ENCODE measurements around the gene LRRC14B. TPM values are rescaled to one million over a fixed set of nuclear protein-coding genes. Genes with fewer than 3 reads are reported as not detected.

Gene LRRC14B
- total RNA-seq, 2 experiments from 2014 or later = 0.17 TPM; not detected in 1

- Mint-ChIP-seq H3K9me3 (no peaks in the 10 kb centered on the region), H3K4me1 (no peaks in the 10 kb centered on the region), H3K27ac (no peak overlapping the region), H3K36me3 (ENCODE audit: low read depth) (no peaks in the 10 kb centered on the region), H3K27me3 (no peaks in the 10 kb centered on the region), H3K4me3 (no peak overlapping the region)
- no peak for DNase-seq
- ChIA-PET POLR2A (no interaction called here), CTCF (no interaction called here)
Observed at GRCh38 chr5:154826-155225, 36.5 kb upstream of the LRRC14B start.

DNA sequence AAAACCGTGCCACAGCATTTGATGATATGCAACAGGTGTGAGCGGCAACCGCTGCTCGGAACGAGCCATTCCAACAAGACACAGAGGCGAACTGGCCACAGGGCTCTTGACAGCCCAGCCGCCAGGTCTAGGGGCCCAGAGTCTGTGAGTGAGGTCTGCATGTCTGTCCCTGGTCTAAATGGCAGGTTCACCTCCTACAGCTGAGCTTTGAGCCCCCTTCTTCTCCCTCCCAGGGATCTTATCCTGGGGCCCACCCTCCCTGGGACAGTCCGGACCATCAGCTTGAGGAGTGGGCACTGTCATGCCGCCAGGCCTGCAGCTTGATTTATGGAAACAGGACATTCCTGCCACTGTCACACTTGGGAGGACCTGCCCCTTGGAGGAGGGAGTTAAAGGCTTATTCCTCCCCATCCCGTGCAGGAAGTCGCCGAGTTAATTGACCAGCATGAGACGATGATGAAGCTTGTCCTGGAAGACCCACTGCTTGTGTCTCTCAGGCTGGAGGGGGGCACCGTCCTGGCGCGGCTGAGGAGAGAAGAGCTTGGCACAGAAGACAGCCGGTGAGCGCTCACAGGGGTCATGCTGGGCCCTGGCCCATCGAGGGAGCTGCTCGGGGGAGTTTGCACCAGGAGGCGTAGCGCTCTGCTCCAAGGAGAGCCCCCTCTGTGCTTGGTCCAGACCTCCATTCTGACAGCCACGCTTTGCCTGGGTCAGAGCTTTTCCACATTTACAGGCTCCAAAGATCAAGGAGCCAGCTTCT is 35.5 kb upstream of the LRRC14B start:
- H3K4me3 Mint-ChIP-seq = no peak overlapping the region
- no peak for DNase-seq
- H3K4me1 Mint-ChIP-seq = no peaks in the 10 kb centered on the region
- H3K36me3 Mint-ChIP-seq (ENCODE audit: low read depth) = no peaks in the 10 kb centered on the region
- no peaks in the 10 kb centered on the region for H3K27me3 Mint-ChIP-seq
- ChIA-PET CTCF (interaction anchor here (0.9 kb wide), 2 partner anchors 9 to 11 kb away, joined by 3 read pairs; no protein-coding TSS in a partner anchor), POLR2A (no interaction called here)
- H3K9me3 Mint-ChIP-seq = no peaks in the 10 kb centered on the region
- H3K27ac Mint-ChIP-seq = no peak overlapping the region

DNA sequence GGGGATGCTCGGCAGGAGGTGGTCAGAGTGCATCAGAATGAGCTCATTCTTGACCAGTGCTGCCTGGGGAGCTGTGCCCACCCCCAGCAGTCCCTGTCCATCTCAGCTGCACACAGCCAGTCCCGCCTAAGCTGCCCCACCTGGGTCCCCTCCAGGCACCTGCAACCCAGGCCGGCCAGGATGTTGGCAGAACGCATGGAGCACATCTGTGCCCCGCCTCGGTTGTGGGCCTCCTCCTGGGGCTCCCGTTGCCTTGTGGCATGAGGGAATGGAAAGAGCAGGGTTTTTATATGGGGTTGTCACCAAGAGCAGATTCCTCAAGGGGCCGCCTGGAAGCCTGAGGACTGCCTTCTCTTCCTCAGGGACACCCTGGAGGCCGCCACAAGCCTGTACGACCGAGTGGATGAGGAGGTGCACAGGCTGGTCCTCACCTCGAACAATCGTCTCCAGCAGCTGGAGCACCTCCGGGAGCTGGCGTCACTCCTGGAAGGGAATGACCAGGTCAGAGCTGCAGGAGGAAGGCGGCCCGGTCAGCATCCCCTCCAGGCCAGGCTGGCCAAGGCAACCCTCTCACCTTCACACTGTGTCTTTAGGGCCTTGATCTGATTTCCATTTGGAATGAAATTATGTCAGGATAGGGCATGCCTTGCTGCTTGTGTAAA is 34.8 kb upstream of the LRRC14B start:
- no peaks in the 10 kb centered on the region for H3K36me3 Mint-ChIP-seq (ENCODE audit: low read depth)
- H3K4me1 Mint-ChIP-seq = no peaks in the 10 kb centered on the region

DNA sequence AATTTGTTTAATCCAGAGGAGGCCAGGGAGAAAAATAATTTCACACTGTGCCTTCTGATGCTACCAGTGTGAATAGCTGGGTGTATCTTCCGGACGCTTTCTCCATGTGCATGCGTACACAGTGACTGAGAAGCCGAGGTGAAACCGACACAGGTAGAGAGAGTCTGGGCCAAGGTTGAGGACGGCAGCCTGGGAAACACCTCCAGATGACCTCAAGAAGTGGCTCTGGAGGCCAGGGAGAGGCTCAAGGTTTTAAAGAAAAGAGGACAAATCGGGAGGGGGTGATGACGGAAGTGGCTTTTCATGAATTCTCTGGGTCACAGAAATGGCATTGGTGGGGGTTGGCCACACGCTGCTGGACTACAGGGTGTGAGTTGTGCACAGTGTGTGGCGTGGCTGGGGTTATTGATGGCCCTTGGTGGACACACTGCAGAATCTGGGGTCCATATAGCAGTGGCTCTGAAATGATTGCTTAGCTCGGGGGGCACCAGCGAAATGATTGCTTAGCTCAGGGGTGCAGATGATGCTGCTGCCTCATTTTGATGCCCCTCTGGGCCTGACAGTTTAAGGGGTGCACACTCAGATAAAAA is 34.1 kb upstream of the LRRC14B start:
- Mint-ChIP-seq H3K9me3 (no peaks in the 10 kb centered on the region), H3K27ac (no peak overlapping the region), H3K4me1 (no peaks in the 10 kb centered on the region), H3K27me3 (no peaks in the 10 kb centered on the region), H3K4me3 (no peak overlapping the region), H3K36me3 (ENCODE audit: low read depth) (no peaks in the 10 kb centered on the region)
- DNase-seq = no peak
- CTCF ChIA-PET = no interaction called here
- POLR2A ChIA-PET = no interaction called here

More for the DNA sequence above, 34.8 kb upstream of the LRRC14B start:
- Mint-ChIP-seq H3K27ac (no peak overlapping the region), H3K27me3 (no peaks in the 10 kb centered on the region), H3K4me3 (no peak overlapping the region), H3K9me3 (no peaks in the 10 kb centered on the region)
- POLR2A ChIA-PET = no interaction called here
- no peak for DNase-seq
- CTCF ChIA-PET = interaction anchor here (0.9 kb wide), 1 partner anchor 10 kb away, joined by 3 read pairs; no protein-coding TSS in a partner anchor

DNA sequence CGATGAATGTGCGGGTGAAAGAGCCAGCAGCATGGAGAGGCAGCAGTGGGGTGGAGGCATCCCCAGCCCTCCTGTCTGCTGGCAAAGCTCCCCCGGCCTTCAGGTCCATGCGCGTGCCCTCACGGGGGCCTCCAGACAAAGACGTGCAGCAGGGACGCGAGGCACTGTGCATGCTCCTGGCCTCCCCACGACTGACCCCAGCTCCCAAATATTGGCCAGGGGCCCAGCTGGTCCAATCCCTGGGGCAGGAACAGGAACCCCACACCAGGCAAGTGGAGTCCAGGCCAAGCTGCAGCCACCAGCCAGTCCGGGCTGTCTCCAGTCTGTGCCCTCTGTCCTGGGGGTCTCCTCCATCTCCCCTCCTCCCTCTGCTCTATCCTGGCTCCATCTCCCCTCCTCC is 33.5 kb upstream of the LRRC14B start:
- Mint-ChIP-seq H3K4me1 (no peaks in the 10 kb centered on the region), H3K4me3 (no peak overlapping the region), H3K9me3 (no peaks in the 10 kb centered on the region), H3K27me3 (no peaks in the 10 kb centered on the region), H3K27ac (no peak overlapping the region), H3K36me3 (ENCODE audit: low read depth) (no peaks in the 10 kb centered on the region)
- ChIA-PET POLR2A (no interaction called here), CTCF (no interaction called here)
- DNase-seq = no peak

DNA sequence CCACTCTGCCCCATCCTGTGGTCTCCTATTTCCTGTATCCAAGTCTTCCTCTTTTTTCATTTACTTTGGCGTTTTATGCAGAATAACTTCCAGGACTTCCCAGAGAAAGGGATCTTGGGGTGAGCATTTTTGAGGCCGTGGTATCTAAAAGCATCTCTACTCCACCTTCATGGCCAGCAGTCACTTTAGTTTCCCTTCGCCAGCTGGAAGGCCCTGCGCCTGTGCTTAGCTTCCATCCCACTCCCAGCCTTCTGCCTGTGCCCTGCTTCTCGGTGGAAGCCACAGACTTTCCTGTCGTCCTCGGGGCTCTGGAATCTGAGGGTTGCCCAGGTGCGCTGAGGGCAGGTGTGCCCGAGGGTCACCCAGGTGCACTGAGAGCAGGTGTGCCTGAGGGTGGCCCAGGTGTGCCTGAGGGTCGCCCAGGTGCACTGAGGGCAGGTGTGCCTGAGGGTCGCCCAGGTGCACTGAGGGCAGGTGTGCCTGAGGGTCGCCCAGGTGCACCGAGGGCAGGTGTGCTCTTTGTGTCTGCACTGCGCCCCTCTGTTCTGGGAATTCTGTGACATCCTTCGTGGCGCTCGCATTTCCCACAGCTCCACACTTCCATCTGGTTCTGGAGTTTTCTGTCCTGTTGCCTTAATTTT is 32.4 kb upstream of the LRRC14B start:
- POLR2A ChIA-PET = no interaction called here

GRCh38 chr5:159448-160172 is 31.7 kb upstream of the LRRC14B start:
- CTCF ChIA-PET = no interaction called here
- H3K36me3 Mint-ChIP-seq (ENCODE audit: low read depth) = no peaks in the 10 kb centered on the region

More for the DNA sequence above, 32.4 kb upstream of the LRRC14B start:
- no peaks in the 10 kb centered on the region for H3K4me1 Mint-ChIP-seq
- H3K4me3 Mint-ChIP-seq = no peak overlapping the region
- H3K9me3 Mint-ChIP-seq = no peaks in the 10 kb centered on the region
- CTCF ChIA-PET = no interaction called here
- H3K27me3 Mint-ChIP-seq = no peaks in the 10 kb centered on the region
- H3K36me3 Mint-ChIP-seq (ENCODE audit: low read depth) = no peaks in the 10 kb centered on the region
- no peak overlapping the region for H3K27ac Mint-ChIP-seq
- no peak for DNase-seq

GRCh38 chr5:160173-160510 is 31.2 kb upstream of the LRRC14B start:
- no peaks in the 10 kb centered on the region for H3K27me3 Mint-ChIP-seq
- CTCF ChIA-PET = no interaction called here
- peaks cover 2% of the 10 kb centered on the region for H3K9me3 Mint-ChIP-seq
- H3K4me1 Mint-ChIP-seq = no peaks in the 10 kb centered on the region
- POLR2A ChIA-PET = no interaction called here
- no peak overlapping the region for H3K4me3 Mint-ChIP-seq
- H3K36me3 Mint-ChIP-seq (ENCODE audit: low read depth) = no peaks in the 10 kb centered on the region
- no peak for DNase-seq
- H3K27ac Mint-ChIP-seq = no peak overlapping the region

More at GRCh38 chr5:159448-160172, 31.7 kb upstream of the LRRC14B start:
- POLR2A ChIA-PET = no interaction called here
- Mint-ChIP-seq H3K4me3 (no peak overlapping the region), H3K9me3 (peaks cover 2% of the 10 kb centered on the region), H3K27me3 (no peaks in the 10 kb centered on the region), H3K27ac (no peak overlapping the region), H3K4me1 (no peaks in the 10 kb centered on the region)
- no peak for DNase-seq

DNA sequence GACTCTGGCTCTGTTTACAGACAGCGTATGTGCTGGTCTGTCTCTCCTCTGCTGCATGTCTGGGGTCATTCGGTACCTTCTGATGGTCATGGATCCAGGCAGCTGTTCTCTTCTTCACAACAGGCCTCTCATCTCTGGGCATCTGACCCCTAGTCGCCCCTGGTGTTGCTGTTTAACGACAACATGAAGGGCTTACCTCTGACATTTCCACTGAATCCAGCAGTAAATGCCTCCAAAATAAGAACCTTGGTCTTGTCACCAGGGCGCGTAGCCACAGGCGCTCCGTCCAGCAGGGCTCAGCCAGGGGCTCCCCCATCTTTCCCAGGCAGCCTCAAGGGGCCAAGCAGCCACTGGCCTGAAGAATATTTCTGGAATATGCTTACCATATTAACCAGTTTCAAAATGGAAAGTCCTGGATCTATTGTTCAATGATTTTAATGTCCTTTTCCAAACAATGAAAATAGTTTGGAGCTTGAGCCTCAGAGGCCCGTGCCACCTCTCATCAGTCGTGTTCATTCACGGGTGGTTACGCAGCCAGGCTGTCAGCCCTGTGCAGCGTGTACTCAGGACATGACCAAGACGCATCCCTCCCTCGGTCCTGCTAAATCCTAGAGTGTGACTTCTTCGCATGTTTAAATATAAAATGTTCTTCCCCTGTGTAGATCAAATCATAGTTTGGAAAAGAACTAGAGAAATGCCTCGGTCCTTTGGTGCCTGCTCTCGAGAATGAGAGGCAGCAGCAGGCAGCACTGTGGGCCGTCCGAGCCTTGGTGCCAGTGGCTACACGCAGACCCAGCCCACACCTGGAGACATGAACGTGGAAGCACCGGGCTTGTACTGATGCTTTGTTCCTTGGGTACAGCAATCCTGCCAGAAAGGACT is 30.1 kb upstream of the LRRC14B start:
- DNase-seq = no peak
- H3K36me3 Mint-ChIP-seq (ENCODE audit: low read depth) = no peaks in the 10 kb centered on the region
- no peak overlapping the region for H3K27ac Mint-ChIP-seq
- peaks cover 2% of the 10 kb centered on the region for H3K9me3 Mint-ChIP-seq
- CTCF ChIA-PET = no interaction called here
- POLR2A ChIA-PET = no interaction called here
- no peak overlapping the region for H3K4me3 Mint-ChIP-seq
- H3K4me1 Mint-ChIP-seq = no peaks in the 10 kb centered on the region
- no peaks in the 10 kb centered on the region for H3K27me3 Mint-ChIP-seq

DNA sequence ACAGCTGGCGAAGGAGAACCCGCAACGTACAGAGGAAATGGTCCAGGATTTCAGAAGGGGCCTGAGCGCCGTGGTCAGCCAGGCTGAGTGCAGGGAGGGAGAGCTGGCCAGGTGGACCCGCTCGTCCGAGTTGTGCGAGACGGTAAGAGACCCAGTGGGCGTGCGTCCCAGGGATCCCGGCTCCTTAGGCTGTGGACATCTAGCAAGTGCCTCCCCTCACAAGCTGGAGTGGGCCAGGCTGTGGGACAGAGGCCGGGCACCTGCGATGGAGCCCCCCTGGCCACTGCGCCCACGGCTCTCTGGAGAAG is 29.5 kb upstream of the LRRC14B start:
- ChIA-PET CTCF (no interaction called here), POLR2A (no interaction called here)
- Mint-ChIP-seq H3K4me1 (no peaks in the 10 kb centered on the region), H3K36me3 (ENCODE audit: low read depth) (no peaks in the 10 kb centered on the region), H3K27ac (no peak overlapping the region), H3K27me3 (no peaks in the 10 kb centered on the region), H3K9me3 (peaks cover 2% of the 10 kb centered on the region), H3K4me3 (no peak overlapping the region)
- no peak for DNase-seq

- no peaks in the 10 kb centered on the region for H3K4me1 Mint-ChIP-seq
- no peak for DNase-seq
- ChIA-PET POLR2A (no interaction called here), CTCF (interaction anchor here (0.5 kb wide), 1 partner anchor 19 kb away, joined by 3 read pairs; no protein-coding TSS in a partner anchor)
- H3K27ac Mint-ChIP-seq = no peak overlapping the region
- no peaks in the 10 kb centered on the region for H3K36me3 Mint-ChIP-seq (ENCODE audit: low read depth)
- H3K27me3 Mint-ChIP-seq = no peaks in the 10 kb centered on the region
- no peak overlapping the region for H3K4me3 Mint-ChIP-seq
- H3K9me3 Mint-ChIP-seq = peaks cover 2% of the 10 kb centered on the region
Observed at GRCh38 chr5:162190-162564, 29.1 kb upstream of the LRRC14B start.

- CTCF ChIA-PET = interaction anchor here (0.5 kb wide), 1 partner anchor 19 kb away, joined by 3 read pairs; no protein-coding TSS in a partner anchor
- H3K27me3 Mint-ChIP-seq = no peaks in the 10 kb centered on the region
- H3K4me3 Mint-ChIP-seq = no peak overlapping the region
- no peak overlapping the region for H3K27ac Mint-ChIP-seq
- H3K9me3 Mint-ChIP-seq = peaks cover 2% of the 10 kb centered on the region
- no peak for DNase-seq
- no peaks in the 10 kb centered on the region for H3K36me3 Mint-ChIP-seq (ENCODE audit: low read depth)
- POLR2A ChIA-PET = no interaction called here
- no peaks in the 10 kb centered on the region for H3K4me1 Mint-ChIP-seq
Observed at GRCh38 chr5:162565-163337, 28.5 kb upstream of the LRRC14B start.
